SU-DHL-6 (cell line): ENCODE data around the gene TBC1D9B.

Experiments
- H2AFZ ChIP-seq: fragments of 200-600 bp; sonication (generic); 2 replicates; pipeline ENCODE4 v1.6.1; 2014; ENCODE audit warnings: low read depth, mild to moderate bottlenecking, moderate library complexity, mixed read lengths, antibody characterized with exemption, low read length; ENCODE audit not compliant: severe bottlenecking
- H3F3A ChIP-seq: fragments of 200-600 bp; shearing (Covaris generic); 2 replicates; pipeline ENCODE4 v1.6.0; 2016; ENCODE audit warnings: antibody characterized with exemption, mild to moderate bottlenecking; ENCODE audit not compliant: insufficient read depth
- H3K27ac ChIP-seq: fragments of 200-600 bp; sonication (generic); 2 replicates; pipeline ENCODE4 v1.5.1; 2016; ENCODE audit warnings: low read depth, mild to moderate bottlenecking, low read length, moderate library complexity, mixed read lengths
- H3K27me3 ChIP-seq: fragments of 200-600 bp; sonication (generic), shearing (Covaris generic); 2 replicates; pipeline ENCODE4 v1.6.0; 2014; ENCODE audit warnings: mild to moderate bottlenecking, low read length
- H3K36me3 ChIP-seq: fragments of 200-600 bp; sonication (generic); 2 replicates; pipeline ENCODE4 v1.6.1; 2014; ENCODE audit warnings: mild to moderate bottlenecking, low read length, mixed read lengths
- H3K4me2 ChIP-seq: fragments of 300-600, 200-600 bp; shearing (Covaris generic), sonication (generic); 2 replicates; pipeline ENCODE4 v1.6.0; 2014; ENCODE audit warnings: low read length, low read depth, mild to moderate bottlenecking; ENCODE audit not compliant: poor library complexity, severe bottlenecking
- H3K4me3 ChIP-seq: fragments of 200-600 bp; sonication (generic); 2 replicates; pipeline ENCODE4 v1.5.1; 2014; ENCODE audit warnings: antibody characterized with exemption, low read length, mild to moderate bottlenecking, mixed read lengths; ENCODE audit not compliant: insufficient read depth, poor library complexity, severe bottlenecking
- H3K79me2 ChIP-seq: fragments of 200-600 bp; sonication (generic); 2 replicates; pipeline ENCODE4 v1.6.1; 2014; ENCODE audit warnings: mild to moderate bottlenecking, low read length, moderate library complexity; ENCODE audit not compliant: insufficient read depth
- H3K9ac ChIP-seq: fragments of 200-600 bp; sonication (generic); 2 replicates; pipeline ENCODE4 v1.7.0; 2014; ENCODE audit warnings: mild to moderate bottlenecking, low read length
- H3K9me2 ChIP-seq: fragments of 200-600 bp; sonication (generic); replicated peaks from 2 replicates; pipeline ENCODE4 v1.6.1; 2014; ENCODE audit warnings: low read length; ENCODE audit not compliant: insufficient read depth
- H3K9me3 ChIP-seq: fragments of 200-600 bp; sonication (generic); 2 replicates; pipeline ENCODE4 v1.6.1; 2014; ENCODE audit warnings: low read length, mixed read lengths; ENCODE audit not compliant: insufficient read depth
- H4K20me1 ChIP-seq: fragments of 200-600 bp; sonication (generic); 2 replicates; pipeline ENCODE4 v1.6.1; 2014; ENCODE audit warnings: low read depth, mild to moderate bottlenecking, antibody characterized with exemption, low read length, moderate library complexity, mixed read lengths
- EZH2phosphoT487 ChIP-seq: fragments of 200-600 bp; sonication (generic), shearing (Covaris generic); conservative IDR thresholded peaks from 2 replicates; pipeline ENCODE4 v1.6.1; 2018; ENCODE audit warnings: mild to moderate bottlenecking, antibody characterized with exemption, low read length, moderate library complexity, mixed read lengths
- TF ChIP-seq, protein P1 (sequence below): fragments of 200-600 bp; sonication (generic); IDR thresholded peaks from one replicate; pipeline ENCODE4 v1.5.1; 2017; ENCODE audit warnings: antibody characterized with exemption, mild to moderate bottlenecking, low read length, moderate library complexity; ENCODE audit not compliant: insufficient read depth, poor library complexity, severe bottlenecking

TBC1D9B gene

DNA sequence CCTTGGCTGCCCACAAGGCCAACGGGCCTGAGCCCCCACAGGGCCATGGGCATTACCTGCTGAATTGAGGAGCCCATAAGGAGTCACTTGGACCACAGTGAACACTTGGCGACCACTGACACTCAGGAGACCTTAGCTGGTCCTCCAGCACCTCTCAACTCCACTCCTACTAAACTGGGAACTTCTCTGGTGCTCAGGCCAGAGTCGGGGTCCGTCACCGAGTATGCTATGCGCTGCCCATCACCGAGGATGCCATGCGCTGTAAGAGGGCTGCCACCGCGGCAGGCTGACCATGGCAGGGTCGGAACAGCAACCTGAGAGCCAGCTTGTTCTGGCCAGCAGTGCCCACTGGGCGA, 87.6 kb downstream of the TBC1D9B start:
- no peaks in the 10 kb centered on the region for H3K9me2 ChIP-seq
- peak overlapping the region; percentile 42 for H2AFZ ChIP-seq
- H3K79me2 ChIP-seq, result peaks cover 12% of the 10 kb centered on the region
- peak overlapping the region; percentile 76 for H3K4me2 ChIP-seq
- H3K4me3 ChIP-seq, result peak overlapping the region; percentile 80
- peaks cover 10% of the 10 kb centered on the region; the same call in 1 of the 2 replicates for H3F3A ChIP-seq
- TF ChIP-seq EZH2phosphoT487, result no peak
- TF ChIP-seq, protein P1, sequence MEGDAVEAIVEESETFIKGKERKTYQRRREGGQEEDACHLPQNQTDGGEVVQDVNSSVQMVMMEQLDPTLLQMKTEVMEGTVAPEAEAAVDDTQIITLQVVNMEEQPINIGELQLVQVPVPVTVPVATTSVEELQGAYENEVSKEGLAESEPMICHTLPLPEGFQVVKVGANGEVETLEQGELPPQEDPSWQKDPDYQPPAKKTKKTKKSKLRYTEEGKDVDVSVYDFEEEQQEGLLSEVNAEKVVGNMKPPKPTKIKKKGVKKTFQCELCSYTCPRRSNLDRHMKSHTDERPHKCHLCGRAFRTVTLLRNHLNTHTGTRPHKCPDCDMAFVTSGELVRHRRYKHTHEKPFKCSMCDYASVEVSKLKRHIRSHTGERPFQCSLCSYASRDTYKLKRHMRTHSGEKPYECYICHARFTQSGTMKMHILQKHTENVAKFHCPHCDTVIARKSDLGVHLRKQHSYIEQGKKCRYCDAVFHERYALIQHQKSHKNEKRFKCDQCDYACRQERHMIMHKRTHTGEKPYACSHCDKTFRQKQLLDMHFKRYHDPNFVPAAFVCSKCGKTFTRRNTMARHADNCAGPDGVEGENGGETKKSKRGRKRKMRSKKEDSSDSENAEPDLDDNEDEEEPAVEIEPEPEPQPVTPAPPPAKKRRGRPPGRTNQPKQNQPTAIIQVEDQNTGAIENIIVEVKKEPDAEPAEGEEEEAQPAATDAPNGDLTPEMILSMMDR, result no peak
- no peaks in the 10 kb centered on the region for H3K27me3 ChIP-seq
- no peaks in the 10 kb centered on the region for H3K9me3 ChIP-seq
- no peaks in the 10 kb centered on the region for H3K36me3 ChIP-seq
- peak overlapping the region; percentile 88 for H3K9ac ChIP-seq
- peak overlapping the region; percentile 68 for H3K27ac ChIP-seq
- peaks cover 6% of the 10 kb centered on the region for H4K20me1 ChIP-seq

DNA sequence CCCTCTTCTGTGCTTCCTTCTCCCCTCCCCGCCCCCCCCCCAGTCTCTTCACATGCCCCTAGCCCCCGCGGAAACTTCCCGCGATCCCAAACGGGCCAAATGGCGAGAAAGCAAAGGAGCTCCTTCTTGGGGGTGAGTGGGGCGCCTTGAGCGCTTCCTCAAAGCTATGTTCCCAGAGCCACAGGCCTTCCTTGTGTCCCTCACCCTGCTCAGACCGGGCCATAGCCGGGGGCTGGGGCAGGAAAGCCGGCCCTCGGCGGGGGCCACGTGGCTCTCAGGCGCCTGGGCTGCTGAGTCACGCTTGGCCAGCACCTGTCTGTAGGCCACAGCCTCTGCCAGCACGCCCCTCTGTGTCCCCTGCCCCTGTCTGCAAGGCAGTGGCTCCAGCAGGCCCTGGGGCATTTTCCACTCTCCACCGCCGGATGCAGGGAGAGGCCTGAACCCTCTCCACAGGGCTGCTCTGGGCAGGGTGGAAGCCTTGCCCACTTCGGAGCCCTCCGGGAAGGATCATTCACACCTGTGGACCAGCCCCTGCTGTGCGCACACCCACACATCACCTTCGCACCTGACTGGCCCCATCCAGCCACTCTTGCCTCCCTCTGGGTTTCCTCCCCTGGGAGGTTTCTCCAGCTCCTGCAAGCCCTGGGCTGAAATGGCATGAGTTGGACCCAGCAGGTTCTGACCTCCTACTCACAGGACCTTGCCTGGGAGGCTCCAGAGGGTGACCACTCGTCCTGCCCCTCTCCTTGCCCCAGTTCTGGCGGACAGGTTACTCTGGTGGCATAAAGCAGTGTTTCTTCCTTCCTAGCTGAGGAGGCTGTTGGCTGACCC, 88.2 kb downstream of the TBC1D9B start:
- Histone ChIP-seq H3K4me2 (peak overlapping the region; percentile 76), H3K9me2 (no peaks in the 10 kb centered on the region), H3K36me3 (no peaks in the 10 kb centered on the region), H3K4me3 (peak overlapping the region; percentile 44), H2AFZ (peak overlapping the region; percentile 23), H3K79me2 (peaks cover 12% of the 10 kb centered on the region), H3K9me3 (no peaks in the 10 kb centered on the region), H3K27ac (peak overlapping the region; percentile 68), H3K27me3 (no peaks in the 10 kb centered on the region), H4K20me1 (peaks cover 6% of the 10 kb centered on the region), H3F3A (peaks cover 10% of the 10 kb centered on the region; the same call in 1 of the 2 replicates), H3K9ac (peak overlapping the region; percentile 56)
- TF ChIP-seq, protein P1, result no peak
- no peak for TF ChIP-seq EZH2phosphoT487

GRCh38 chr5:179818746-179819295, 88.9 kb downstream of the TBC1D9B start:
- H3K4me2 ChIP-seq, result peak overlapping the region; percentile 76
- H3K9me2 ChIP-seq, result no peaks in the 10 kb centered on the region
- H3K27ac ChIP-seq, result peak overlapping the region; percentile 68
- H3F3A ChIP-seq, result peaks cover 11% of the 10 kb centered on the region; the same call in 1 of the 2 replicates
- TF ChIP-seq EZH2phosphoT487, result no peak
- TF ChIP-seq, protein P1, result no peak
- H4K20me1 ChIP-seq, result peaks cover 6% of the 10 kb centered on the region
- H3K9me3 ChIP-seq, result no peaks in the 10 kb centered on the region
- H2AFZ ChIP-seq, result peak overlapping the region; percentile 23
- H3K27me3 ChIP-seq, result no peaks in the 10 kb centered on the region
- peak overlapping the region; percentile 56 for H3K9ac ChIP-seq
- peaks cover 12% of the 10 kb centered on the region for H3K79me2 ChIP-seq
- H3K36me3 ChIP-seq, result no peaks in the 10 kb centered on the region
- peak overlapping the region; percentile 44 for H3K4me3 ChIP-seq
